GM21717 (cell line): ENCODE results near the gene SCRN2.

Experiments
- ATAC-seq: cut with Tn5 transposase; IDR thresholded peaks from one replicate; pipeline ENCODE4 v1.9.1; 2021; ENCODE audit warnings: mild to moderate bottlenecking, moderate library complexity; ENCODE audit not compliant: unreplicated experiment

The SCRN2 gene

GRCh38 chr17:47840742-47841487 lies at the start of gene SCRN2:
SCRN2 (minus strand) TSS chr17:47841273; CDS start chr17:47840843, 430 bp downstream.
- peak; percentile 70 for ATAC-seq

DNA sequence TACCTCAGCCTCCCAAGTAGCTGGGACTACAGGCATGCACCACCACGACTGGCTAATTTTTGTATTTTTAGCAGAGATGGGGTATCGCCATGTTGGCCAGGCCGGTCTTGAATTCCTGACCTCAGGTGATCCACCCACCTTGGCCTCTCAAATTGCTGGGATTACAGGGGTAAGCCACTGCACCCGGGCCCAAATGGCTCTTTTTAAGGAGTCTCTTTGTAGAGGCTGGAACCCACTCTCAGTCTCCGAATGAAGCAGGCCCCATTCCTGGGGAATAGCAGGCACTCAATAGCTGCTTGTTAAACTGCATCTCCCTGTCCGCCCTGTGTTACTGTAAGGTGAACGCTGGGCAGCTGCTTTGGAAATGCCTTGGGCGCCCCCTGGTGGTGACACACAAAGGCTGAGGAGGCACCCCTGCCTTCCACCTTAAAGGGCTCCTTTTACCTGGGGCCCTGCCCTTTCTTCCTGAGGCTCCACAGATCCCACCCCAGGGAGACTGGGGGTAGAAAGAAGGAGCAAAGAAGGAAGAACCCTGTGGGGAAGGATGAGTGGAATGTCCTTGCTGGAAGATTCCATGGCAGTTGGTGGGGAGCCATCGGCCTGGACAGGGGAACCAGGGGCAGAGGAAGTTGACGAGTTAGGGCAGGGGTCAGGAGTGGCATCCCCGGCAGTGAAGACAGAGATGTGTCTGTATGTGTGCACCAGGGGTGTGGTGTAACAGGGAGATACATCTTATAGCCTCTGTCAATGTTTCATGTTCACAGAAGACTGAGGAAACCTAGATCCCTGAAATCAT lies 48.9 kb upstream of the SCRN2 start:
- ATAC-seq: no peak

GRCh38 chr17:47888293-47888692 lies 47.2 kb upstream of the SCRN2 start:
- ATAC-seq: no peak

- ATAC-seq: no peak
These were observed 44.0 kb upstream of the SCRN2 start for GRCh38 chr17:47884905-47885730.

GRCh38 chr17:47884427-47884740 lies 43.3 kb upstream of the SCRN2 start:
- no peak for ATAC-seq

DNA sequence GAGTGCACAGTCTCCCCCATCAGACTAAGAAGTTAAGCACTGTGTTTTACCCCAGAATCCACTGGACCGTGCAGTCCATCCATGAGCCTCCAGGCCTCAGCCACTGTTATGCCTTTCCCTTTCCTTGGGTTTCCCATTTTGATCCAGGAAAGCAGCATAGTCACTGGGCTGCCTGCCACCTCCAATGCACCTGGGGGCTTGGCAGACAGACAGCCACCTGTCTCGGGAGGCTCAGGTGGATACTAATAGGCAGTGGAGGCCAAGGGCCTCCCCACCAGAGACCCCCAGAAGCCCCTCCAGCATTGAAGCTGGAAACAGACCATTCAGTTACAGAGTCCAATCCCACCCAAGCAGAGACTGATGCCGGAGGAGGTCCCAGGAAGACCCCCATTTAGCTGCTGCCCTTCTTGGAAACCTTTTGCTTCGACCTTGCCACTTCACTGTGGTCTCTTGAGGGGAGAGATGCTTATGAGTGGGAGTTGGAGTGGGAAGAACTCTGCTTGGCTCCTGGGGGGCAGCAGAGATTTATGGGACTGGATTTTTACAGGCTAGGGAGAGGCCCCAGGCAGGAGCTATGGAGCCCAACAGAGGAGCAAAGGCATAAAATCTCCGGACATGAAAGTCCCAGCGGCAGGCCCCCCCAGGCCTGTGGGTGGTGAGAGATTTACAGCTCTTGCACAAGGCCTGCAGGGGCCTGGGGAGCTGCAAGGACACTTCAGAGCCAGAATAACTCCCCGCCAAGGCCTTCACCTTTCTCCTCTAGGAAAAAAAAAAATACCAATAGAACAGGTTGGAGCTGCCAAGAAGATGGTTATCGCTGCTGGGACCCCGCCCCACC lies 42.7 kb upstream of the SCRN2 start:
- ATAC-seq: no peak

GRCh38 chr17:47882695-47883588 lies 41.9 kb upstream of the SCRN2 start:
- no peak for ATAC-seq

GRCh38 chr17:47882247-47882646 lies 41.2 kb upstream of the SCRN2 start:
- no peak for ATAC-seq

GRCh38 chr17:47879776-47880454 lies 38.8 kb upstream of the SCRN2 start:
- no peak for ATAC-seq

GRCh38 chr17:47879028-47879585 lies 38.0 kb upstream of the SCRN2 start:
- ATAC-seq: no peak

DNA sequence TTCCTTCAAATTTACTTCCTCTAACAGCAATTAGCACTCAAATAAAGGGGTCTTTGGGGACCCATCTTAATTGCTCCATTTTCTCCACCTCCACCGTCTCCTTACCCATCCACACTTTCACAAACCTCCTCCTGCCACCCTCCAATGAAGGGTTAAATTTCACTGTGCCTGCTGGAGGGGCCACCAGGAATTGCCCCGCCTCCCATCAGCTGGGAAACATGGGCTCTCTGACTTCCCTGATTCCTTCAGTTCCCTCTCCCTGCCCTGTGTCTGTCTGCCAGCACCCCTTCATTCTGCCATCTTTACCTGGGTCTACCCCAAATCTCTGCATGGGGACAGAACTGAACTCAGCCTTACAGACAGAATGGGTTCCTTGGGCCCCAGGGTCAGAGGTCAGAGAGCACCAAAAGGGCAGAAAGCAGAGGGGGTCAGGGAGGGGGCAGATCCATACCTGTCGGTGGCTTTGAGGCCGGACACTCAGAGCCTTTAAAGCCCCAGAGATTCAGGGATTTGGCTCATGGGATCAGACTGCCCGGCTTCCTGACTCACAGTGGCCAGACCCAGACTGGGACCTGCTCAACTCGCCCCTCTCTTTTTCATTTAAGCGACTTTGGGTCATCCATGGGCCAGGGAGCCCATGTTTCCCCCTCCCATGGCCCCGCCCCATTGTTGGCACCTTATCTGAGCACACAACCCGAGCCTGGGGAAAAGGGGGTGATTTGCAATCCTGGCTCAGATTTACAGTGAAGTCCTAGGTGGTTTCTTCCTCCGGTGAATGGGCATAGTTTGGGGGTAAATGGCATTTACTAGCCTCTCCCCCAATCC lies 37.3 kb upstream of the SCRN2 start:
- no peak for ATAC-seq

GRCh38 chr17:47877368-47878034 lies 36.4 kb upstream of the SCRN2 start:
- ATAC-seq: no peak

GRCh38 chr17:47875011-47875985 lies 34.2 kb upstream of the SCRN2 start:
- no peak for ATAC-seq

DNA sequence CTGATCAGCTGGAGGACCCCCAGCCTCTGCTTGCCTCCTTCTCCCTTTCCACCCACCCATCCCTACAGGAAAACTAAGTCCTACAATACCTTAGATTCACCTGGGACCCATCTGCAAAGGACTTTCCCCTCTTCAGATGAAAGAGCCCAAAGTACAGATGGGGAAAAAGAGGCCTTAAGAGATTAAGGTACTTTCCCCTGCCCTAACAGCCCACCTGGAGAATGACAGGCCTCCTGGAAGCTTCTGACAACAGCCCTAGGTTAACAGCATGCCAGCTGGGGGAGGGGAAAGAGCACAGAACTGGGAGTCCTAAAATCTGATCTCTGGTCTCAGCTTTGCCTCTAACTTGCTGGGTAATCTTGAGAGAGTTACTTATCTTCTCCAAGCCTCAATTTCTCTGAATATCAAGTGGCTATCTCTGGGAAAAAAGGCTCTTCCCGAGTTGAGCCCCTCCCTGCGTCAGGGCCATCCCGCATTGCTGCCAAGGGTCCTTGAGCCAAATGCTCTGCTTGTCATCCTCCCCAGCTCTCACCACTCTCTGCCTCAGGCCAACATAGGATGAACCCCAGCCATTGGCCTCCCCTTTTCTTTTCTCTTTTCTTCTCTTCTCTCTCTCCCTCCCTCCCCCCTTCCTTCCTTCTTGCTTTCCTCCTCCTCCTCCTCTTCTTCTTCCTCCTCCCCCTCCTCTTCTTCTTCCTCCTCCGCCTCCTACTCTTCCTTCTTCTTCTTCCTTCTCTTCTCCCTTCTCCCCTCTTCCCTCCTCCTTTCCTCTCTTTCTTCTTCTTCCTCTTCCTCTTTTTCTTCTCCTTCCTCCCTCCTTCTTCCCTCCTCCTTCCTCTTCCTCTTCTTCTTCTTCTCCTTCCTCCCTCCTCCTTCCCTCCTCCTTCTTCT lies 32.4 kb upstream of the SCRN2 start:
- ATAC-seq: no peak

- no peak for ATAC-seq
These were observed 31.6 kb upstream of the SCRN2 start for GRCh38 chr17:47872651-47873161.
